WTC11 (cell line): ENCODE data around the gene LRRC51. TPM values are rescaled to one million over a fixed set of nuclear protein-coding genes. Genes with fewer than 3 reads are reported as not detected.
A peak's percentile ranks its signal among the peaks of the same experiment; 100 is the strongest.

Experiments
- ATAC-seq: fragments of 200-7000 bp; cut with Tn5 transposase; 2 replicates; pipeline ENCODE4 v1.10.0; 2021; ENCODE audit warnings: mild to moderate bottlenecking, moderate library complexity
- CTCF ChIA-PET: fragments of 300-600 bp; sonication (Branson Sonifier 250); formaldehyde crosslinking; loops from one replicate; lab custom pipeline; 2021; ENCODE audit warnings: antibody characterized with exemption; lab: Charles Lee
- POLR2A ChIA-PET: fragments of 350-600 bp; sonication (Branson Sonifier 250); formaldehyde crosslinking; loops from one replicate; lab custom pipeline; 2021; ENCODE audit warnings: antibody characterized with exemption; lab: Charles Lee
- DNase-seq: peaks from one replicate; pipeline ENCODE4 v3.0.0; 2021; ENCODE audit warnings: low spot score
- H3K27ac Mint-ChIP-seq: 2 replicates; pipeline ENCODE4 v1.8.0; 2021; ENCODE audit warnings: mixed read lengths
- H3K27me3 Mint-ChIP-seq: 2 replicates; pipeline ENCODE4 v1.8.0; 2021; ENCODE audit warnings: low read depth, mild to moderate bottlenecking, moderate library complexity, mixed read lengths
- H3K36me3 Mint-ChIP-seq: 2 replicates; pipeline ENCODE4 v1.8.0; 2021; ENCODE audit warnings: mixed read lengths
- H3K4me1 Mint-ChIP-seq: 2 replicates; pipeline ENCODE4 v1.8.0; 2022; ENCODE audit warnings: mixed read lengths
- H3K4me3 Mint-ChIP-seq: 2 replicates; pipeline ENCODE4 v1.8.0; 2021; ENCODE audit warnings: mild to moderate bottlenecking, moderate library complexity, mixed read lengths
- H3K9me3 Mint-ChIP-seq: 2 replicates; pipeline ENCODE4 v1.8.0; 2021; ENCODE audit warnings: mixed read lengths
- ARID4B ChIP-seq: sonication (generic); formaldehyde crosslinking; IDR thresholded peaks from 2 replicates; pipeline ENCODE4 v1.8.0; 2023; ENCODE audit warnings: missing genetic modification reagents, mild to moderate bottlenecking, borderline replicate concordance
- ATF1 ChIP-seq: sonication (generic); formaldehyde crosslinking; IDR thresholded peaks from 2 replicates; pipeline ENCODE4 v1.8.1; 2023; ENCODE audit warnings: mild to moderate bottlenecking, moderate library complexity, missing genetic modification reagents
- EMX1 ChIP-seq: fragments of 250-450 bp; sonication (Bioruptor Pico); IDR thresholded peaks from 2 replicates; pipeline ENCODE4 v1.8.0; 2021; ENCODE audit warnings: mild to moderate bottlenecking
- GABPB1 ChIP-seq: sonication (generic); formaldehyde crosslinking; IDR thresholded peaks from 2 replicates; pipeline ENCODE4 v1.8.1; 2023; ENCODE audit warnings: mild to moderate bottlenecking, missing genetic modification reagents
- MAX ChIP-seq: sonication (generic); formaldehyde crosslinking; IDR thresholded peaks from 2 replicates; pipeline ENCODE4 v1.8.0; 2022; ENCODE audit warnings: mild to moderate bottlenecking, missing genetic modification reagents
- MXD4 ChIP-seq: fragments of 250-450 bp; sonication (Bioruptor Pico); IDR thresholded peaks from 2 replicates; pipeline ENCODE4 v1.8.0; 2021; ENCODE audit warnings: mild to moderate bottlenecking, moderate library complexity, borderline replicate concordance
- RORB ChIP-seq: fragments of 250-450 bp; sonication (Bioruptor Pico); IDR thresholded peaks from 2 replicates; pipeline ENCODE4 v1.9.0; 2021; ENCODE audit warnings: mild to moderate bottlenecking
- SOX15 ChIP-seq: fragments of 250-450 bp; sonication (Bioruptor Pico); IDR thresholded peaks from 2 replicates; pipeline ENCODE4 v1.9.0; 2021; ENCODE audit warnings: mild to moderate bottlenecking
- ZNF281 ChIP-seq: sonication (generic); formaldehyde crosslinking; IDR thresholded peaks from 2 replicates; pipeline ENCODE4 v1.8.0; 2023; ENCODE audit warnings: mild to moderate bottlenecking, missing genetic modification reagents
- total RNA-seq: library from RNA; stranded (reverse); gene quantifications from 3 replicates; pipeline ENCODE4 v1.2.3, GENCODE V29; 2021
- TF ChIP-seq, protein P1 (sequence below): sonication (generic); formaldehyde crosslinking; IDR thresholded peaks from 2 replicates; pipeline ENCODE4 v1.8.1; 2023; ENCODE audit warnings: mild to moderate bottlenecking, missing genetic modification reagents
- TF ChIP-seq, protein P2 (sequence below): sonication (generic); formaldehyde crosslinking; IDR thresholded peaks from 2 replicates; pipeline ENCODE4 v1.8.0; 2022; ENCODE audit warnings: mild to moderate bottlenecking, missing genetic modification reagents
- TF ChIP-seq, protein P3 (sequence below): sonication (generic); formaldehyde crosslinking; IDR thresholded peaks from 2 replicates; pipeline ENCODE4 v1.8.1; 2022; ENCODE audit warnings: low read depth, mild to moderate bottlenecking, moderate library complexity, missing genetic modification reagents, borderline replicate concordance
- TF ChIP-seq, protein P4 (sequence below): sonication (generic); formaldehyde crosslinking; IDR thresholded peaks from 2 replicates; pipeline ENCODE4 v1.8.0; 2022; ENCODE audit warnings: mild to moderate bottlenecking, missing genetic modification reagents
- TF ChIP-seq, protein P5 (sequence below): fragments of 250-450 bp; sonication (Bioruptor Pico); IDR thresholded peaks from 2 replicates; pipeline ENCODE4 v1.8.0; 2021; ENCODE audit warnings: mild to moderate bottlenecking

LRRC51 gene
- total RNA-seq, 1 experiment from 2014 or later = 5.3 TPM

- TF ChIP-seq SOX15 (no peak), EMX1 (CRISPR knock-in tag) (no peak)
- TF ChIP-seq, protein P1, sequence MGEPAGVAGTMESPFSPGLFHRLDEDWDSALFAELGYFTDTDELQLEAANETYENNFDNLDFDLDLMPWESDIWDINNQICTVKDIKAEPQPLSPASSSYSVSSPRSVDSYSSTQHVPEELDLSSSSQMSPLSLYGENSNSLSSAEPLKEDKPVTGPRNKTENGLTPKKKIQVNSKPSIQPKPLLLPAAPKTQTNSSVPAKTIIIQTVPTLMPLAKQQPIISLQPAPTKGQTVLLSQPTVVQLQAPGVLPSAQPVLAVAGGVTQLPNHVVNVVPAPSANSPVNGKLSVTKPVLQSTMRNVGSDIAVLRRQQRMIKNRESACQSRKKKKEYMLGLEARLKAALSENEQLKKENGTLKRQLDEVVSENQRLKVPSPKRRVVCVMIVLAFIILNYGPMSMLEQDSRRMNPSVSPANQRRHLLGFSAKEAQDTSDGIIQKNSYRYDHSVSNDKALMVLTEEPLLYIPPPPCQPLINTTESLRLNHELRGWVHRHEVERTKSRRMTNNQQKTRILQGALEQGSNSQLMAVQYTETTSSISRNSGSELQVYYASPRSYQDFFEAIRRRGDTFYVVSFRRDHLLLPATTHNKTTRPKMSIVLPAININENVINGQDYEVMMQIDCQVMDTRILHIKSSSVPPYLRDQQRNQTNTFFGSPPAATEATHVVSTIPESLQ (CRISPR knock-in tag) = no peak
Measured at GRCh38 chr11:72098741-72099140, 18.1 kb downstream of the LRRC51 start (continued).

GRCh38 chr11:72100009-72100408 lies 19.4 kb downstream of the LRRC51 start:
- CTCF ChIA-PET = interaction anchor here (1.2 to 3.4 kb wide), 3 partner anchors 9 to 139 kb away, joined by 3 to 18 read pairs (median 10); no protein-coding TSS in a partner anchor
- ATAC-seq (no peak), DNase-seq (no peak)
- peaks cover 22% of the 10 kb centered on the region for H3K36me3 Mint-ChIP-seq
- TF ChIP-seq, protein P2, sequence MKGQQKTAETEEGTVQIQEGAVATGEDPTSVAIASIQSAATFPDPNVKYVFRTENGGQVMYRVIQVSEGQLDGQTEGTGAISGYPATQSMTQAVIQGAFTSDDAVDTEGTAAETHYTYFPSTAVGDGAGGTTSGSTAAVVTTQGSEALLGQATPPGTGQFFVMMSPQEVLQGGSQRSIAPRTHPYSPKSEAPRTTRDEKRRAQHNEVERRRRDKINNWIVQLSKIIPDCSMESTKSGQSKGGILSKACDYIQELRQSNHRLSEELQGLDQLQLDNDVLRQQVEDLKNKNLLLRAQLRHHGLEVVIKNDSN (CRISPR knock-in tag) = no peak
- TF ChIP-seq RORB (CRISPR knock-in tag) (no peak), MXD4 (CRISPR knock-in tag) (no peak)
- no peak overlapping the region for H3K27ac Mint-ChIP-seq
- no peaks in the 10 kb centered on the region for H3K9me3 Mint-ChIP-seq
- no peak overlapping the region for H3K4me3 Mint-ChIP-seq
- H3K27me3 Mint-ChIP-seq = no peaks in the 10 kb centered on the region
- POLR2A ChIA-PET = no interaction called here
- peaks cover 27% of the 10 kb centered on the region for H3K4me1 Mint-ChIP-seq

DNA sequence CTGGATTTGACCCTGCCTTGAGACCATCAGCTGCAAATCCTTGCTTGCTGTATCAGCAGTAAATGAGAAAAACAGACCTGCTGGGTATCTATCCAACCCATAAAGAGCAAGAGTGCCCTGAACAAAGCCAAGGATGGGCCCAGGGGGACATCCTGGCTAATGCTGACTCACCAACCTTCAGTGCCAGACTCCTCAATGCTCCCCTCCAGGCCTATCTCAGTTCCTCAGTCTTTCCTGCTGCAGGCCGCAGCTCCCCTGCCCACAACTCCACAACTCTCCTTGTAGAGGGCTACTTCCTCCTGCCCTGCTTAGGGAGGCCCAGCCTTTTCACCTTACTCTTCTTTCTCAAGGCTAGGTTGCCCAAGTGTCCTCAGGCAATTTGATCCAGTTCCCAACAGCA lies 19.8 kb downstream of the LRRC51 start:
- CTCF ChIA-PET = interaction anchor here (0.9 to 3.4 kb wide), 4 partner anchors 9 to 138 kb away, joined by 3 to 18 read pairs (median 7); no protein-coding TSS in a partner anchor
- Mint-ChIP-seq H3K36me3 (peaks cover 22% of the 10 kb centered on the region), H3K4me1 (peaks cover 27% of the 10 kb centered on the region), H3K27me3 (no peaks in the 10 kb centered on the region), H3K27ac (peak overlapping the region; percentile 9; the same call in 1 of the 2 replicates), H3K4me3 (no peak overlapping the region), H3K9me3 (no peaks in the 10 kb centered on the region)
- TF ChIP-seq, protein P3, sequence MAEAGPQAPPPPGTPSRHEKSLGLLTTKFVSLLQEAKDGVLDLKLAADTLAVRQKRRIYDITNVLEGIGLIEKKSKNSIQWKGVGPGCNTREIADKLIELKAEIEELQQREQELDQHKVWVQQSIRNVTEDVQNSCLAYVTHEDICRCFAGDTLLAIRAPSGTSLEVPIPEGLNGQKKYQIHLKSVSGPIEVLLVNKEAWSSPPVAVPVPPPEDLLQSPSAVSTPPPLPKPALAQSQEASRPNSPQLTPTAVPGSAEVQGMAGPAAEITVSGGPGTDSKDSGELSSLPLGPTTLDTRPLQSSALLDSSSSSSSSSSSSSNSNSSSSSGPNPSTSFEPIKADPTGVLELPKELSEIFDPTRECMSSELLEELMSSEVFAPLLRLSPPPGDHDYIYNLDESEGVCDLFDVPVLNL (CRISPR knock-in tag) = no peak
- no peak for DNase-seq
- POLR2A ChIA-PET = no interaction called here
- no peak for ATAC-seq

GRCh38 chr11:72102162-72102561 lies 21.5 kb downstream of the LRRC51 start:
- Mint-ChIP-seq H3K36me3 (peaks cover 18% of the 10 kb centered on the region), H3K27ac (peak overlapping the region; percentile 98), H3K4me3 (peak overlapping the region; percentile 95), H3K9me3 (no peaks in the 10 kb centered on the region), H3K27me3 (no peaks in the 10 kb centered on the region), H3K4me1 (peaks cover 27% of the 10 kb centered on the region)
- CTCF ChIA-PET = interaction anchor here (1.4 to 3.4 kb wide), 2 partner anchors 11 to 77 kb away, joined by 7 to 18 read pairs; no protein-coding TSS in a partner anchor
- no peak for DNase-seq
- no peak for ATAC-seq
- POLR2A ChIA-PET = no interaction called here
- no peak for TF ChIP-seq ZNF281 (CRISPR knock-in tag)
- no peak for TF ChIP-seq GABPB1 (CRISPR knock-in tag)
- TF ChIP-seq, protein P4, sequence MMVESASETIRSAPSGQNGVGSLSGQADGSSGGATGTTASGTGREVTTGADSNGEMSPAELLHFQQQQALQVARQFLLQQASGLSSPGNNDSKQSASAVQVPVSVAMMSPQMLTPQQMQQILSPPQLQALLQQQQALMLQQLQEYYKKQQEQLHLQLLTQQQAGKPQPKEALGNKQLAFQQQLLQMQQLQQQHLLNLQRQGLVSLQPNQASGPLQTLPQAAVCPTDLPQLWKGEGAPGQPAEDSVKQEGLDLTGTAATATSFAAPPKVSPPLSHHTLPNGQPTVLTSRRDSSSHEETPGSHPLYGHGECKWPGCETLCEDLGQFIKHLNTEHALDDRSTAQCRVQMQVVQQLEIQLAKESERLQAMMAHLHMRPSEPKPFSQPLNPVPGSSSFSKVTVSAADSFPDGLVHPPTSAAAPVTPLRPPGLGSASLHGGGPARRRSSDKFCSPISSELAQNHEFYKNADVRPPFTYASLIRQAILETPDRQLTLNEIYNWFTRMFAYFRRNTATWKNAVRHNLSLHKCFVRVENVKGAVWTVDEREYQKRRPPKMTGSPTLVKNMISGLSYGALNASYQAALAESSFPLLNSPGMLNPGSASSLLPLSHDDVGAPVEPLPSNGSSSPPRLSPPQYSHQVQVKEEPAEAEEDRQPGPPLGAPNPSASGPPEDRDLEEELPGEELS (CRISPR knock-in tag) = no peak
- no peak for TF ChIP-seq ATF1 (CRISPR knock-in tag)
- TF ChIP-seq ARID4B (CRISPR knock-in tag) = no peak
- TF ChIP-seq MAX (CRISPR knock-in tag) = no peak
- TF ChIP-seq RORB (CRISPR knock-in tag) = no peak
- TF ChIP-seq, protein P5, sequence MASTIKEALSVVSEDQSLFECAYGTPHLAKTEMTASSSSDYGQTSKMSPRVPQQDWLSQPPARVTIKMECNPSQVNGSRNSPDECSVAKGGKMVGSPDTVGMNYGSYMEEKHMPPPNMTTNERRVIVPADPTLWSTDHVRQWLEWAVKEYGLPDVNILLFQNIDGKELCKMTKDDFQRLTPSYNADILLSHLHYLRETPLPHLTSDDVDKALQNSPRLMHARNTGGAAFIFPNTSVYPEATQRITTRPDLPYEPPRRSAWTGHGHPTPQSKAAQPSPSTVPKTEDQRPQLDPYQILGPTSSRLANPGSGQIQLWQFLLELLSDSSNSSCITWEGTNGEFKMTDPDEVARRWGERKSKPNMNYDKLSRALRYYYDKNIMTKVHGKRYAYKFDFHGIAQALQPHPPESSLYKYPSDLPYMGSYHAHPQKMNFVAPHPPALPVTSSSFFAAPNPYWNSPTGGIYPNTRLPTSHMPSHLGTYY (CRISPR knock-in tag) = no peak
